ENCODE data around the gene KIAA0319L.

The KIAA0319L gene

GRCh38 chr1:35539073-35539823 lies 18.0 kb downstream of the KIAA0319L start:
- no peak overlapping the region for H3K4me3 ChIP-seq (ENCODE audit: low read depth, low read length)

- H3K4me3 ChIP-seq (ENCODE audit: low read depth, low read length), result no peak overlapping the region
Measured at GRCh38 chr1:35537806-35538205, 19.4 kb downstream of the KIAA0319L start.

GRCh38 chr1:35536556-35537162 lies 20.5 kb downstream of the KIAA0319L start:
- H3K4me3 ChIP-seq (ENCODE audit: low read depth, low read length), result no peak overlapping the region

- no peak overlapping the region for H3K4me3 ChIP-seq (ENCODE audit: low read depth, low read length)
Measured at GRCh38 chr1:35535243-35535642, 22.0 kb downstream of the KIAA0319L start.

GRCh38 chr1:35533586-35533985 lies 23.6 kb downstream of the KIAA0319L start:
- no peak overlapping the region for H3K4me3 ChIP-seq (ENCODE audit: low read depth, low read length)

- H3K4me3 ChIP-seq (ENCODE audit: low read depth, low read length), result no peak overlapping the region
Measured at GRCh38 chr1:35532497-35533223, 24.5 kb downstream of the KIAA0319L start.

- no peak overlapping the region for H3K4me3 ChIP-seq (ENCODE audit: low read depth, low read length)
Measured at GRCh38 chr1:35531368-35531767, 25.8 kb downstream of the KIAA0319L start.

- no peak overlapping the region for H3K4me3 ChIP-seq (ENCODE audit: low read depth, low read length)
Measured at GRCh38 chr1:35530946-35531345, 26.3 kb downstream of the KIAA0319L start.

- no peak overlapping the region for H3K4me3 ChIP-seq (ENCODE audit: low read depth, low read length)
Measured at GRCh38 chr1:35530168-35530567, 27.0 kb downstream of the KIAA0319L start.

- H3K4me3 ChIP-seq (ENCODE audit: low read depth, low read length), result no peak overlapping the region
Measured at GRCh38 chr1:35524106-35524505, 33.1 kb downstream of the KIAA0319L start.

GRCh38 chr1:35519432-35519831 lies 37.8 kb downstream of the KIAA0319L start:
- no peak overlapping the region for H3K4me3 ChIP-seq (ENCODE audit: low read depth, low read length)

- no peak overlapping the region for H3K4me3 ChIP-seq (ENCODE audit: low read depth, low read length)
Measured at GRCh38 chr1:35518183-35518582, 39.0 kb downstream of the KIAA0319L start.

- no peak overlapping the region for H3K4me3 ChIP-seq (ENCODE audit: low read depth, low read length)
Measured at GRCh38 chr1:35511305-35511704, 45.9 kb downstream of the KIAA0319L start.

- no peak overlapping the region for H3K4me3 ChIP-seq (ENCODE audit: low read depth, low read length)
Measured at GRCh38 chr1:35509558-35509957, 47.6 kb downstream of the KIAA0319L start.

- no peak overlapping the region for H3K4me3 ChIP-seq (ENCODE audit: low read depth, low read length)
Measured at GRCh38 chr1:35507947-35508346, 49.3 kb downstream of the KIAA0319L start.

- no peak overlapping the region for H3K4me3 ChIP-seq (ENCODE audit: low read depth, low read length)
Measured at GRCh38 chr1:35506960-35507912, 50.0 kb downstream of the KIAA0319L start.

GRCh38 chr1:35505911-35506798 lies 51.0 kb downstream of the KIAA0319L start:
- no peak overlapping the region for H3K4me3 ChIP-seq (ENCODE audit: low read depth, low read length)

- no peak overlapping the region for H3K4me3 ChIP-seq (ENCODE audit: low read depth, low read length)
Measured at GRCh38 chr1:35502242-35502641, 55.0 kb downstream of the KIAA0319L start.

GRCh38 chr1:35500439-35500838 lies 56.8 kb downstream of the KIAA0319L start:
- H3K4me3 ChIP-seq (ENCODE audit: low read depth, low read length), result no peak overlapping the region

- no peak overlapping the region for H3K4me3 ChIP-seq (ENCODE audit: low read depth, low read length)
Measured at GRCh38 chr1:35499652-35500176, 57.5 kb downstream of the KIAA0319L start.
